ENCODE data around the gene PRPF40A. TPM values are rescaled to one million over a fixed set of nuclear protein-coding genes. Genes with fewer than 3 reads are reported as not detected.

Gene PRPF40A
- total and polyA plus RNA-seq, 5 donors from 2014 or later: 115 to 142 (median 118) TPM

- peak in 1 of 3 donors; percentile 16 for DNase-seq
- H3K9me3 Mint-ChIP-seq: no peaks in the 10 kb centered on the region
- ATAC-seq (ENCODE audit: low read depth in 2 of 2): no peak
Measured at GRCh38 chr2:152716805-152717227, 445 bp downstream of the PRPF40A start.

GRCh38 chr2:152715854-152716428 is 1.3 kb downstream of the PRPF40A start:
- H3K27me3 Mint-ChIP-seq: peaks cover 8% of the 10 kb centered on the region
- peaks cover 4 to 77% (median 63%) of the 10 kb centered on the region in 4 donors for H3K4me1 Mint-ChIP-seq
- H3K27ac Mint-ChIP-seq: peak overlapping the region; percentile 99 to 100 (median 99)
- H3K36me3 Mint-ChIP-seq: peaks cover 30% of the 10 kb centered on the region
- no peaks in the 10 kb centered on the region for H3K9me3 ChIP-seq (ENCODE audit: control insufficient read depth in 2 of 2, low read length in 2 of 2)
- peak overlapping the region; percentile 97 for H3K27ac ChIP-seq (ENCODE audit: insufficient read depth, low read length, poor library complexity, severe bottlenecking)
- no peaks in the 10 kb centered on the region for H3K9me3 Mint-ChIP-seq
- H3K4me3 ChIP-seq (ENCODE audit: low read depth, low read length): peak overlapping the region; percentile 97
- peak in 1 of 3 donors; percentile 39 for DNase-seq
- no peaks in the 10 kb centered on the region for H3K27me3 ChIP-seq (ENCODE audit: control insufficient read depth, insufficient read depth, low read length)
- peak overlapping the region; percentile 98 to 100 (median 99) for H3K4me3 Mint-ChIP-seq
- peaks cover 21% of the 10 kb centered on the region for H3K36me3 ChIP-seq (ENCODE audit: control insufficient read depth, insufficient read depth, low read length)
- ATAC-seq (ENCODE audit: low read depth in 2 of 2): no peak
- H3K4me1 ChIP-seq (ENCODE audit: control insufficient read depth, insufficient read depth, low read length, poor library complexity, severe bottlenecking): peaks cover 49% of the 10 kb centered on the region

More at GRCh38 chr2:152716805-152717227, 445 bp downstream of the PRPF40A start:
- Histone ChIP-seq H3K9me3 (ENCODE audit: control insufficient read depth in 2 of 2, low read length in 2 of 2) (no peaks in the 10 kb centered on the region), H3K4me1 (ENCODE audit: control insufficient read depth, insufficient read depth, low read length, poor library complexity, severe bottlenecking) (peaks cover 49% of the 10 kb centered on the region), H3K27ac (ENCODE audit: insufficient read depth, low read length, poor library complexity, severe bottlenecking) (peak overlapping the region; percentile 97), H3K4me3 (ENCODE audit: low read depth, low read length) (peak overlapping the region; percentile 97), H3K36me3 (ENCODE audit: control insufficient read depth, insufficient read depth, low read length) (peaks cover 19% of the 10 kb centered on the region), H3K27me3 (ENCODE audit: control insufficient read depth, insufficient read depth, low read length) (no peaks in the 10 kb centered on the region)
- Mint-ChIP-seq H3K27me3 (peaks cover 8% of the 10 kb centered on the region), H3K4me3 (peak overlapping the region; percentile 98 to 100 (median 99)), H3K27ac (peak overlapping the region; percentile 99 to 100 (median 99)), H3K4me1 (peaks cover 9 to 79% (median 65%) of the 10 kb centered on the region in 4 donors), H3K36me3 (peaks cover 31% of the 10 kb centered on the region)

GRCh38 chr2:152715112-152715511 is 2.1 kb downstream of the PRPF40A start:
- ATAC-seq (ENCODE audit: low read depth in 2 of 2) (no peak), DNase-seq (no peak)
- H3K4me1 Mint-ChIP-seq: peaks cover 11 to 77% (median 63%) of the 10 kb centered on the region in 4 donors
- H3K27me3 Mint-ChIP-seq: peaks cover 8% of the 10 kb centered on the region
- peak overlapping the region; percentile 42 for H3K27ac ChIP-seq (ENCODE audit: insufficient read depth, low read length, poor library complexity, severe bottlenecking)
- H3K4me1 ChIP-seq (ENCODE audit: control insufficient read depth, insufficient read depth, low read length, poor library complexity, severe bottlenecking): peaks cover 52% of the 10 kb centered on the region
- H3K4me3 ChIP-seq (ENCODE audit: low read depth, low read length): peak overlapping the region; percentile 97
- no peak overlapping the region for H3K27ac Mint-ChIP-seq
- peaks cover 38% of the 10 kb centered on the region for H3K36me3 Mint-ChIP-seq
- H3K9me3 ChIP-seq (ENCODE audit: control insufficient read depth in 2 of 2, low read length in 2 of 2): no peaks in the 10 kb centered on the region
- no peaks in the 10 kb centered on the region for H3K9me3 Mint-ChIP-seq
- no peaks in the 10 kb centered on the region for H3K27me3 ChIP-seq (ENCODE audit: control insufficient read depth, insufficient read depth, low read length)
- H3K4me3 Mint-ChIP-seq: peak overlapping the region in 3 of 4 donors; percentile 86 to 99 (median 98)
- H3K36me3 ChIP-seq (ENCODE audit: control insufficient read depth, insufficient read depth, low read length): peaks cover 25% of the 10 kb centered on the region

GRCh38 chr2:152710713-152711112 is 6.5 kb downstream of the PRPF40A start:
- peaks cover 57% of the 10 kb centered on the region for H3K36me3 Mint-ChIP-seq
- no peak overlapping the region for H3K4me3 ChIP-seq (ENCODE audit: low read depth, low read length)
- no peak overlapping the region for H3K4me3 Mint-ChIP-seq
- H3K27ac ChIP-seq (ENCODE audit: insufficient read depth, low read length, poor library complexity, severe bottlenecking): no peak overlapping the region
- peaks cover 29% of the 10 kb centered on the region for H3K4me1 ChIP-seq (ENCODE audit: control insufficient read depth, insufficient read depth, low read length, poor library complexity, severe bottlenecking)
- peaks cover 0 to 5% (median 0%) of the 10 kb centered on the region in 7 donors for H3K9me3 Mint-ChIP-seq
- ATAC-seq (ENCODE audit: low read depth in 2 of 2) (no peak), DNase-seq (no peak)
- H3K9me3 ChIP-seq (ENCODE audit: control insufficient read depth in 2 of 2, low read length in 2 of 2): no peaks in the 10 kb centered on the region
- H3K36me3 ChIP-seq (ENCODE audit: control insufficient read depth, insufficient read depth, low read length): peaks cover 32% of the 10 kb centered on the region
- no peak overlapping the region for H3K27ac Mint-ChIP-seq
- no peaks in the 10 kb centered on the region for H3K27me3 ChIP-seq (ENCODE audit: control insufficient read depth, insufficient read depth, low read length)
- H3K4me1 Mint-ChIP-seq: peaks cover 28 to 88% (median 64%) of the 10 kb centered on the region in 4 donors
- no peaks in the 10 kb centered on the region for H3K27me3 Mint-ChIP-seq

- Histone ChIP-seq H3K4me1 (ENCODE audit: control insufficient read depth, insufficient read depth, low read length, poor library complexity, severe bottlenecking) (peaks cover 18% of the 10 kb centered on the region), H3K4me3 (ENCODE audit: low read depth, low read length) (no peak overlapping the region), H3K27me3 (ENCODE audit: control insufficient read depth, insufficient read depth, low read length) (no peaks in the 10 kb centered on the region), H3K36me3 (ENCODE audit: control insufficient read depth, insufficient read depth, low read length) (peaks cover 28% of the 10 kb centered on the region), H3K9me3 (ENCODE audit: control insufficient read depth in 2 of 2, low read length in 2 of 2) (no peaks in the 10 kb centered on the region), H3K27ac (ENCODE audit: insufficient read depth, low read length, poor library complexity, severe bottlenecking) (no peak overlapping the region)
- Mint-ChIP-seq H3K9me3 (peaks cover 0 to 5% (median 0%) of the 10 kb centered on the region in 7 donors), H3K4me3 (peak overlapping the region in 1 of 4 donors; percentile 39), H3K27me3 (no peaks in the 10 kb centered on the region), H3K36me3 (peaks cover 52% of the 10 kb centered on the region), H3K27ac (no peak overlapping the region), H3K4me1 (peaks cover 35 to 91% (median 66%) of the 10 kb centered on the region in 4 donors)
- DNase-seq: no peak
- no peak for ATAC-seq (ENCODE audit: low read depth in 2 of 2)
Measured at GRCh38 chr2:152708742-152709141, 8.5 kb downstream of the PRPF40A start.

GRCh38 chr2:152706477-152707021 is 10.7 kb downstream of the PRPF40A start:
- H3K4me1 Mint-ChIP-seq: peaks cover 40 to 91% (median 63%) of the 10 kb centered on the region in 4 donors

GRCh38 chr2:152701198-152701597 is 16.1 kb downstream of the PRPF40A start:
- Mint-ChIP-seq H3K9me3 (peaks cover 0 to 12% (median 2%) of the 10 kb centered on the region in 7 donors), H3K4me3 (peak overlapping the region in 1 of 4 donors; percentile 6), H3K4me1 (peaks cover 36 to 80% (median 52%) of the 10 kb centered on the region in 4 donors)

More at GRCh38 chr2:152706477-152707021, 10.7 kb downstream of the PRPF40A start:
- H3K4me3 ChIP-seq (ENCODE audit: low read depth, low read length): no peak overlapping the region
- H3K27ac Mint-ChIP-seq: peak overlapping the region in 1 of 3 donors; percentile 51
- ATAC-seq (ENCODE audit: low read depth in 2 of 2) (no peak), DNase-seq (no peak)
- H3K36me3 Mint-ChIP-seq: peaks cover 64% of the 10 kb centered on the region
- H3K9me3 ChIP-seq (ENCODE audit: control insufficient read depth in 2 of 2, low read length in 2 of 2): no peaks in the 10 kb centered on the region
- H3K36me3 ChIP-seq (ENCODE audit: control insufficient read depth, insufficient read depth, low read length): peaks cover 33% of the 10 kb centered on the region
- H3K27me3 ChIP-seq (ENCODE audit: control insufficient read depth, insufficient read depth, low read length): no peaks in the 10 kb centered on the region
- H3K27ac ChIP-seq (ENCODE audit: insufficient read depth, low read length, poor library complexity, severe bottlenecking): no peak overlapping the region
- peaks cover 13% of the 10 kb centered on the region for H3K4me1 ChIP-seq (ENCODE audit: control insufficient read depth, insufficient read depth, low read length, poor library complexity, severe bottlenecking)
- H3K27me3 Mint-ChIP-seq: no peaks in the 10 kb centered on the region
- H3K9me3 Mint-ChIP-seq: peaks cover 0 to 12% (median under 1%) of the 10 kb centered on the region in 7 donors
- no peak overlapping the region for H3K4me3 Mint-ChIP-seq

More at GRCh38 chr2:152701198-152701597, 16.1 kb downstream of the PRPF40A start:
- Histone ChIP-seq H3K4me1 (ENCODE audit: control insufficient read depth, insufficient read depth, low read length, poor library complexity, severe bottlenecking) (peaks cover 13% of the 10 kb centered on the region), H3K4me3 (ENCODE audit: low read depth, low read length) (no peak overlapping the region), H3K36me3 (ENCODE audit: control insufficient read depth, insufficient read depth, low read length) (peaks cover 25% of the 10 kb centered on the region), H3K27ac (ENCODE audit: insufficient read depth, low read length, poor library complexity, severe bottlenecking) (no peak overlapping the region), H3K27me3 (ENCODE audit: control insufficient read depth, insufficient read depth, low read length) (no peaks in the 10 kb centered on the region), H3K9me3 (ENCODE audit: control insufficient read depth in 2 of 2, low read length in 2 of 2) (no peaks in the 10 kb centered on the region)
- H3K36me3 Mint-ChIP-seq: peaks cover 34% of the 10 kb centered on the region
- H3K27me3 Mint-ChIP-seq: no peaks in the 10 kb centered on the region
- DNase-seq (no peak), ATAC-seq (ENCODE audit: low read depth in 2 of 2) (no peak)
- peak overlapping the region in 1 of 3 donors; percentile 37 for H3K27ac Mint-ChIP-seq

Measured in CD4-positive, CD25-positive, alpha-beta regulatory T cell (primary cell).